SU-DHL-6 (cell line): ENCODE data around the gene CACNA2D1.

Experiments
- EZH2phosphoT487 ChIP-seq: fragments of 200-600 bp; sonication (generic), shearing (Covaris generic); conservative IDR thresholded peaks from 2 replicates; pipeline ENCODE4 v1.6.1; 2018; ENCODE audit warnings: mild to moderate bottlenecking, antibody characterized with exemption, low read length, moderate library complexity, mixed read lengths
- TF ChIP-seq, protein P1 (sequence below): fragments of 200-600 bp; sonication (generic); IDR thresholded peaks from one replicate; pipeline ENCODE4 v1.5.1; 2017; ENCODE audit warnings: antibody characterized with exemption, mild to moderate bottlenecking, low read length, moderate library complexity; ENCODE audit not compliant: insufficient read depth, poor library complexity, severe bottlenecking

DNA sequence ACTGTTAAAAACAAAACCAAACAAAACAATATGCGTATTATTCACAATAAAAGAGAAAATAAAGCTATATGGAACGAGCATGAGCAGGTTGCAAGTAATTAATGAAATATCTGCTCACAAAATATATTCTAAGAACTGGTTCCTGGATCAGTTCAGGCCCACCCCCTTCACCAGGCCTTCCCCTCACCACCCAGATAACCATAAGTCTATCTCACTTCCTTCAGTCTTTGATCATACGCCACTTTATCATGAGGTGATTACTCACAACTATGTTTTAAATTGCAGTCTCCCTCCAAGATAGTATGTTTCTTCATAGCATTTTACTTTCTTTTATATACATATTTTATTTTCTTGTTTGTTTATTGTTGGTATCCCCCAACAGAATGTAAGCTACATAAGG is 410.7 kb downstream of the CACNA2D1 start:
- TF ChIP-seq, protein P1, sequence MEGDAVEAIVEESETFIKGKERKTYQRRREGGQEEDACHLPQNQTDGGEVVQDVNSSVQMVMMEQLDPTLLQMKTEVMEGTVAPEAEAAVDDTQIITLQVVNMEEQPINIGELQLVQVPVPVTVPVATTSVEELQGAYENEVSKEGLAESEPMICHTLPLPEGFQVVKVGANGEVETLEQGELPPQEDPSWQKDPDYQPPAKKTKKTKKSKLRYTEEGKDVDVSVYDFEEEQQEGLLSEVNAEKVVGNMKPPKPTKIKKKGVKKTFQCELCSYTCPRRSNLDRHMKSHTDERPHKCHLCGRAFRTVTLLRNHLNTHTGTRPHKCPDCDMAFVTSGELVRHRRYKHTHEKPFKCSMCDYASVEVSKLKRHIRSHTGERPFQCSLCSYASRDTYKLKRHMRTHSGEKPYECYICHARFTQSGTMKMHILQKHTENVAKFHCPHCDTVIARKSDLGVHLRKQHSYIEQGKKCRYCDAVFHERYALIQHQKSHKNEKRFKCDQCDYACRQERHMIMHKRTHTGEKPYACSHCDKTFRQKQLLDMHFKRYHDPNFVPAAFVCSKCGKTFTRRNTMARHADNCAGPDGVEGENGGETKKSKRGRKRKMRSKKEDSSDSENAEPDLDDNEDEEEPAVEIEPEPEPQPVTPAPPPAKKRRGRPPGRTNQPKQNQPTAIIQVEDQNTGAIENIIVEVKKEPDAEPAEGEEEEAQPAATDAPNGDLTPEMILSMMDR, result no peak
- no peak for TF ChIP-seq EZH2phosphoT487
